HEK293 (cell line): Measurements from ENCODE around the gene CBY1.
"Not testable (repeated sequence)": the region's sequence is repeated elsewhere in the genome, so short reads cannot be mapped to it uniquely, and the experiment has no call there.

ENCODE experiments used
- CTCF ChIA-PET: fragments of 350-600 bp; formaldehyde crosslinking; extraction: SDS; loops from one replicate; lab custom pipeline; 2021; ENCODE audit warnings: antibody characterized with exemption; lab: Yijun Ruan, JAX
- POLR2A ChIA-PET: fragments of 300-600 bp; formaldehyde crosslinking; extraction: SDS; loops from one replicate; lab custom pipeline; 2020; ENCODE audit warnings: antibody characterized with exemption, inconsistent platforms; lab: Yijun Ruan, JAX
- H3K27ac ChIP-seq: fragments of 200-500 bp; sonication (Bioruptor generic); 2 replicates; pipeline ENCODE4 v1.5.1; 2014; ENCODE audit warnings: low read depth, low read length, control low read depth, inconsistent platforms; ENCODE audit errors: extremely low read depth
- H3K36me3 ChIP-seq, 2 experiments: fragments of 200-500 bp in 1 of 2; sonication (Bioruptor generic) in 1 of 2; 1 replicate in 1 of 2; 2 replicates in 1 of 2; pipeline ENCODE4 v1.5.1; 2014 to 2017; ENCODE audit warnings: inconsistent platforms in 2 of 2, low read length in 2 of 2; ENCODE audit not compliant: control insufficient read depth in 2 of 2, insufficient read depth in 1 of 2
- H3K4me1 ChIP-seq: fragments of 200-500 bp; sonication (Bioruptor generic); 2 replicates; pipeline ENCODE4 v1.5.1; 2014; ENCODE audit warnings: mild to moderate bottlenecking, low read length, inconsistent platforms; ENCODE audit not compliant: control insufficient read depth, insufficient read depth
- H3K4me3 ChIP-seq: 2 replicates; pipeline ENCODE4 v1.5.1; 2011; ENCODE audit warnings: low read depth, mild to moderate bottlenecking, control low read depth, low read length, moderate library complexity
- H3K9me3 ChIP-seq: fragments of 200-500 bp; sonication (Bioruptor generic); 2 replicates; pipeline ENCODE4 v1.5.1; 2014; ENCODE audit warnings: low read depth, low read length, inconsistent platforms; ENCODE audit not compliant: control insufficient read depth, insufficient read depth
- EGR2 ChIP-seq: fragments of 450-650 bp; formaldehyde crosslinking; IDR thresholded peaks from 2 replicates; pipeline ENCODE4 v1.5.1; 2016; ENCODE audit warnings: low read depth, missing biosample characterization, missing genetic modification characterization
- INSM2 ChIP-seq: fragments of 450-650 bp; formaldehyde crosslinking; IDR thresholded peaks from 2 replicates; pipeline ENCODE4 v1.5.1; 2016; ENCODE audit warnings: missing biosample characterization, missing genetic modification characterization
- KLF16 ChIP-seq: fragments of 450-650 bp; formaldehyde crosslinking; IDR thresholded peaks from 2 replicates; pipeline ENCODE4 v1.5.1; 2017; ENCODE audit warnings: missing biosample characterization, missing genetic modification characterization
- KLF17 ChIP-seq: fragments of 450-650 bp; formaldehyde crosslinking; IDR thresholded peaks from 2 replicates; pipeline ENCODE4 v1.5.1; 2016; ENCODE audit warnings: missing biosample characterization, missing genetic modification characterization
- KLF7 ChIP-seq: fragments of 450-650 bp; formaldehyde crosslinking; IDR thresholded peaks from 2 replicates; pipeline ENCODE4 v1.5.1; 2016; ENCODE audit warnings: missing biosample characterization, missing genetic modification characterization, borderline replicate concordance
- SALL2 ChIP-seq: fragments of 450-650 bp; formaldehyde crosslinking; IDR thresholded peaks from 2 replicates; pipeline ENCODE4 v1.5.0; 2017; ENCODE audit warnings: missing biosample characterization, mild to moderate bottlenecking, missing genetic modification characterization, borderline replicate concordance
- SCRT1 ChIP-seq: fragments of 450-650 bp; formaldehyde crosslinking; IDR thresholded peaks from 2 replicates; pipeline ENCODE4 v1.5.1; 2016; ENCODE audit warnings: missing biosample characterization, missing genetic modification characterization, borderline replicate concordance
- SP2 ChIP-seq: fragments of 450-650 bp; formaldehyde crosslinking; IDR thresholded peaks from 2 replicates; pipeline ENCODE4 v1.5.1; 2016; ENCODE audit warnings: missing biosample characterization, missing genetic modification characterization
- TSHZ1 ChIP-seq: fragments of 450-650 bp; formaldehyde crosslinking; IDR thresholded peaks from 2 replicates; pipeline ENCODE4 v1.5.1; 2016; ENCODE audit warnings: missing biosample characterization, missing genetic modification characterization, borderline replicate concordance
- ZBTB48 ChIP-seq: fragments of 450-650 bp; formaldehyde crosslinking; IDR thresholded peaks from 2 replicates; pipeline ENCODE4 v1.5.1; 2016; ENCODE audit warnings: missing biosample characterization, missing genetic modification characterization
- ZNF146 ChIP-seq: fragments of 450-650 bp; formaldehyde crosslinking; IDR thresholded peaks from 2 replicates; pipeline ENCODE4 v1.5.1; 2016; ENCODE audit warnings: missing biosample characterization, missing genetic modification characterization
- ZNF169 ChIP-seq: fragments of 450-650 bp; formaldehyde crosslinking; IDR thresholded peaks from 2 replicates; pipeline ENCODE4 v1.5.1; 2016; ENCODE audit warnings: missing biosample characterization, missing genetic modification characterization
- ZNF324 ChIP-seq: fragments of 450-650 bp; formaldehyde crosslinking; IDR thresholded peaks from 2 replicates; pipeline ENCODE4 v1.5.1; 2016; ENCODE audit warnings: missing biosample characterization, missing genetic modification characterization
- ZNF366 ChIP-seq: fragments of 450-650 bp; formaldehyde crosslinking; conservative IDR thresholded peaks from 2 replicates; pipeline ENCODE4 v1.5.1; 2016; ENCODE audit warnings: missing biosample characterization, missing genetic modification characterization
- ZNF513 ChIP-seq: fragments of 450-650 bp; IDR thresholded peaks from 2 replicates; pipeline ENCODE4 v1.5.1; 2018; ENCODE audit warnings: missing biosample characterization, missing genetic modification characterization
- ZNF544 ChIP-seq: fragments of 450-650 bp; formaldehyde crosslinking; IDR thresholded peaks from 2 replicates; pipeline ENCODE4 v1.5.0; 2017; ENCODE audit warnings: missing biosample characterization, missing genetic modification characterization
- ZNF701 ChIP-seq: fragments of 450-650 bp; formaldehyde crosslinking; IDR thresholded peaks from 2 replicates; pipeline ENCODE4 v1.5.1; 2016; ENCODE audit warnings: missing biosample characterization, missing genetic modification characterization
- ZXDB ChIP-seq: fragments of 450-650 bp; formaldehyde crosslinking; IDR thresholded peaks from 2 replicates; pipeline ENCODE4 v1.5.1; 2016; ENCODE audit warnings: missing biosample characterization, missing genetic modification characterization

The CBY1 gene

GRCh38 chr22:38641476-38642040 lies 14.9 kb upstream of the CBY1 start:
- Histone ChIP-seq H3K9me3 (no peaks in the 10 kb centered on the region), H3K27ac (no peak overlapping the region), H3K4me1 (no peaks in the 10 kb centered on the region), H3K4me3 (no peak overlapping the region), H3K36me3 (peaks cover 4 to 41% of the 10 kb centered on the region in 2 experiments; a peak in 2 of 3 replicates)
- CTCF ChIA-PET, result interaction anchor here (0.6 kb wide), 1 partner anchor 91 kb away, joined by 3 read pairs; no protein-coding TSS in a partner anchor
- POLR2A ChIA-PET, result no interaction called here
- TF ChIP-seq ZBTB48 (no peak), KLF16 (tag by site-specific recombination) (no peak), ZNF169 (no peak), ZNF324 (tag by site-specific recombination) (no peak), TSHZ1 (tag by site-specific recombination) (no peak), INSM2 (no peak), SP2 (tag by site-specific recombination) (no peak), ZXDB (tag by site-specific recombination) (no peak), ZNF366 (no peak), ZNF701 (tag by site-specific recombination) (no peak), EGR2 (no peak), SALL2 (tag by site-specific recombination) (no peak), ZNF513 (no peak), ZNF544 (no peak), KLF17 (tag by site-specific recombination) (no peak), ZNF146 (tag by site-specific recombination) (no peak), KLF7 (tag by site-specific recombination) (no peak)

- H3K9me3 ChIP-seq, H3K4me3 ChIP-seq, CTCF ChIA-PET, H3K4me1 ChIP-seq, H3K27ac ChIP-seq: not testable (repeated sequence)
- peaks cover 4 to 29% of the 10 kb centered on the region in 2 experiments; a peak in 2 of 3 replicates for H3K36me3 ChIP-seq
- POLR2A ChIA-PET, result interaction anchor here (0.7 kb wide), 1 partner anchor 330 kb away, joined by 5 read pairs; no protein-coding TSS in a partner anchor
- TF ChIP-seq SCRT1 (tag by site-specific recombination), result peak; percentile 70
Observed at GRCh38 chr22:38644245-38644644, 12.2 kb upstream of the CBY1 start.
